ENCODE results near the gene SSH3. TPM values are rescaled to one million over a fixed set of nuclear protein-coding genes. Genes with fewer than 3 reads are reported as not detected.

SSH3 gene
- total RNA-seq, 2 donors from 2014 or later = 70.9 to 101 TPM

- H3K36me3 ChIP-seq = peaks cover 4 to 27% of the 10 kb centered on the region in 2 donors
- WGBS = 70% methylated on average over 19 of the region's 19 CpGs
- no peaks in the 10 kb centered on the region for H3K27me3 ChIP-seq (replicated peaks; ENCODE audit: insufficient read depth)
- H3K4me1 ChIP-seq (replicated peaks) = peaks cover 9% of the 10 kb centered on the region
- H3K9me3 ChIP-seq = no peaks in the 10 kb centered on the region
- no peak for DNase-seq (ENCODE audit: low spot score)
- H3K4me3 ChIP-seq = no peak overlapping the region
- H3K27ac ChIP-seq = peak overlapping the region; percentile 85 to 91
- TF ChIP-seq CTCF (IDR thresholded peaks at IDR 0.05) = no peak
- TF ChIP-seq POLR2AphosphoS5 (IDR thresholded peaks at IDR 0.05) = no peak
- peak; percentile 12 for TF ChIP-seq POLR2A (IDR thresholded peaks at IDR 0.05)
- intact Hi-C loops (cut with DNase I) = no loop called here
Measured at GRCh38 chr11:67310246-67311050, 7.1 kb downstream of the SSH3 start.

GRCh38 chr11:67311051-67311555, 7.8 kb downstream of the SSH3 start:
- TF ChIP-seq CTCF (IDR thresholded peaks at IDR 0.05) = no peak
- TF ChIP-seq POLR2AphosphoS5 (IDR thresholded peaks at IDR 0.05) = no peak
- no peak for TF ChIP-seq POLR2A (IDR thresholded peaks at IDR 0.05)
- intact Hi-C loops (cut with DNase I) = no loop called here
- WGBS = 76% methylated on average over 18 of the region's 18 CpGs
- H3K27ac ChIP-seq = peak overlapping the region; percentile 85 to 91
- H3K4me3 ChIP-seq = no peak overlapping the region
- H3K4me1 ChIP-seq (replicated peaks) = peaks cover 9% of the 10 kb centered on the region
- H3K27me3 ChIP-seq (replicated peaks; ENCODE audit: insufficient read depth) = no peaks in the 10 kb centered on the region
- no peaks in the 10 kb centered on the region for H3K9me3 ChIP-seq
- no peak for DNase-seq (ENCODE audit: low spot score)
- H3K36me3 ChIP-seq = peaks cover 4 to 27% of the 10 kb centered on the region in 2 donors

- intact Hi-C loops (cut with DNase I) = no loop called here
- TF ChIP-seq POLR2AphosphoS5 (IDR thresholded peaks at IDR 0.05) (no peak), POLR2A (IDR thresholded peaks at IDR 0.05) (peak; percentile 27), CTCF (IDR thresholded peaks at IDR 0.05) (no peak)
- WGBS = 67% methylated on average over 15 of the region's 15 CpGs
- Histone ChIP-seq H3K27ac (peak overlapping the region; percentile 85 to 91), H3K36me3 (peaks cover 4 to 27% of the 10 kb centered on the region in 2 donors), H3K9me3 (no peaks in the 10 kb centered on the region), H3K27me3 (replicated peaks; ENCODE audit: insufficient read depth) (no peaks in the 10 kb centered on the region), H3K4me3 (no peak overlapping the region), H3K4me1 (replicated peaks) (peaks cover 9% of the 10 kb centered on the region)
- no peak for DNase-seq (ENCODE audit: low spot score)
Measured at GRCh38 chr11:67311556-67312082, 8.3 kb downstream of the SSH3 start.

- Histone ChIP-seq H3K4me3 (no peak overlapping the region), H3K4me1 (replicated peaks) (peaks cover 9% of the 10 kb centered on the region), H3K36me3 (peaks cover 4 to 27% of the 10 kb centered on the region in 2 donors), H3K9me3 (no peaks in the 10 kb centered on the region), H3K27me3 (replicated peaks; ENCODE audit: insufficient read depth) (no peaks in the 10 kb centered on the region), H3K27ac (peak overlapping the region; percentile 85 to 91)
- intact Hi-C loops (cut with DNase I) = no loop called here
- DNase-seq (ENCODE audit: low spot score) = peak; percentile 96
- no peak for TF ChIP-seq CTCF (IDR thresholded peaks at IDR 0.05)
- peak; percentile 95 for TF ChIP-seq POLR2AphosphoS5 (IDR thresholded peaks at IDR 0.05)
- peak; percentile 47 for TF ChIP-seq POLR2A (IDR thresholded peaks at IDR 0.05)
- 36% methylated on average over 22 of the region's 22 CpGs for WGBS
Measured at GRCh38 chr11:67312187-67313021, 9.1 kb downstream of the SSH3 start.

All from prostate gland (tissue), 2 donors.